A673 (cell line): ENCODE data around the gene SRSF7. TPM values are rescaled to one million over a fixed set of nuclear protein-coding genes. Genes with fewer than 3 reads are reported as not detected.
"Not testable (repeated sequence)": the region's sequence is repeated elsewhere in the genome, so short reads cannot be mapped to it uniquely, and the experiment has no call there.

ENCODE experiments used
- BruUV-seq: library from RNA; stranded (reverse); fragments of 400-500 nt; replicated peaks from 2 replicates; lab custom pipeline; 2021; lab: Mats Ljungman, UMichigan
- CTCF ChIA-PET: fragments of 300-600 bp; sonication (Branson Sonifier 250); formaldehyde crosslinking; loops from one replicate; lab custom pipeline; 2022; ENCODE audit warnings: antibody characterized with exemption; lab: Charles Lee
- POLR2A ChIA-PET: fragments of 300-600 bp; sonication (Branson Sonifier 250); formaldehyde crosslinking; loops from one replicate; lab custom pipeline; 2022; ENCODE audit warnings: antibody characterized with exemption; ENCODE audit not compliant: low non-redundant PET; lab: Charles Lee
- DNase-seq: peaks from one replicate; pipeline ENCODE4 v3.0.0-alpha.2; 2015; ENCODE audit warnings: low spot score
- H3K27ac ChIP-seq: fragments of 200-600 bp; sonication (generic); 2 replicates; pipeline ENCODE4 v1.5.1; 2016; ENCODE audit warnings: mixed run types, low read depth, mild to moderate bottlenecking, mixed read lengths, antibody characterized with exemption, low read length; ENCODE audit not compliant: poor library complexity, severe bottlenecking
- H3K27me3 ChIP-seq: fragments of 200-600 bp; sonication (generic); replicated peaks from 2 replicates; pipeline ENCODE4 v1.6.1; 2017; ENCODE audit warnings: mixed run types, low read depth, mild to moderate bottlenecking, mixed read lengths, antibody characterized with exemption, low read length; ENCODE audit not compliant: insufficient read depth, poor library complexity
- H3K36me3 ChIP-seq: fragments of 200-600 bp; sonication (generic); 2 replicates; pipeline ENCODE4 v1.6.1; 2016; ENCODE audit warnings: mixed run types, mild to moderate bottlenecking, mixed read lengths, antibody characterized with exemption, low read length; ENCODE audit not compliant: insufficient read depth, poor library complexity, severe bottlenecking
- H3K4me1 ChIP-seq: fragments of 200-600 bp; sonication (generic); 2 replicates; pipeline ENCODE4 v1.6.1; 2017; ENCODE audit warnings: mixed run types, mild to moderate bottlenecking, mixed read lengths, antibody characterized with exemption, low read length; ENCODE audit not compliant: insufficient read depth, poor library complexity, severe bottlenecking
- H3K4me3 ChIP-seq: fragments of 200-600 bp; sonication (generic); 2 replicates; pipeline ENCODE4 v1.5.1; 2016; ENCODE audit warnings: low read depth, mixed run types, mild to moderate bottlenecking, mixed read lengths, low read length; ENCODE audit not compliant: poor library complexity, severe bottlenecking
- H3K9me3 ChIP-seq: fragments of 200-600 bp; sonication (generic); 2 replicates; pipeline ENCODE4 v1.6.1; 2016; ENCODE audit warnings: mixed run types, low read depth, mild to moderate bottlenecking, mixed read lengths, antibody characterized with exemption, low read length; ENCODE audit not compliant: poor library complexity, severe bottlenecking
- CTCF ChIP-seq: fragments of 300-800, 200-600 bp; sonication (generic); conservative IDR thresholded peaks from 2 replicates; pipeline ENCODE4 v1.5.1; 2017; ENCODE audit warnings: low read depth, mild to moderate bottlenecking, antibody characterized with exemption, low read length, moderate library complexity, mixed read lengths
- EZH2 ChIP-seq: fragments of 200-600 bp; sonication (generic); IDR thresholded peaks from 2 replicates; pipeline ENCODE4 v1.6.1; 2017; ENCODE audit warnings: borderline replicate concordance, low read depth, mild to moderate bottlenecking, mixed read lengths, antibody characterized with exemption, low read length; ENCODE audit not compliant: poor library complexity, severe bottlenecking
- intact Hi-C: fragments of 100-400 bp; cut with micrococcal nuclease; formaldehyde crosslinking; loops from one replicate; pipeline ENCODE4 v1.10.0; 2022; ENCODE audit not compliant: unreplicated experiment
- total RNA-seq: library from RNA; stranded (reverse); gene quantifications from 2 replicates; pipeline ENCODE4 v1.2.3, GENCODE V29; 2021

The SRSF7 gene
- total RNA-seq, 1 experiment from 2014 or later = 355 TPM

GRCh38 chr2:38797250-38797676, 46.1 kb upstream of the SRSF7 start:
- no peaks in the 10 kb centered on the region for H3K36me3 ChIP-seq
- DNase-seq = no peak
- intact Hi-C loops = no loop called here
- ChIA-PET CTCF (no interaction called here), POLR2A (no interaction called here)
- no TSS peak for BruUV-seq
- H3K27me3 ChIP-seq = no peaks in the 10 kb centered on the region
- H3K4me1 ChIP-seq = no peaks in the 10 kb centered on the region
- no peak for TF ChIP-seq EZH2
- no peak for TF ChIP-seq CTCF
- no peak overlapping the region for H3K27ac ChIP-seq
- H3K4me3 ChIP-seq = no peak overlapping the region
- H3K9me3 ChIP-seq = no peaks in the 10 kb centered on the region

GRCh38 chr2:38795016-38795415, 43.9 kb upstream of the SRSF7 start:
- H3K4me3 ChIP-seq, DNase-seq, H3K36me3 ChIP-seq, BruUV-seq, H3K27ac ChIP-seq, H3K9me3 ChIP-seq, H3K27me3 ChIP-seq, H3K4me1 ChIP-seq, CTCF ChIA-PET, intact Hi-C loops: not testable (repeated sequence)
- POLR2A ChIA-PET = interaction anchor here (0.5 kb wide), 1 partner anchor 45 kb away, joined by 9 read pairs; no protein-coding TSS in a partner anchor

GRCh38 chr2:38794235-38794946, 43.2 kb upstream of the SRSF7 start:
- no peak for DNase-seq
- Histone ChIP-seq H3K36me3 (no peaks in the 10 kb centered on the region), H3K4me3 (no peak overlapping the region), H3K9me3 (no peaks in the 10 kb centered on the region), H3K4me1 (no peaks in the 10 kb centered on the region), H3K27me3 (no peaks in the 10 kb centered on the region), H3K27ac (no peak overlapping the region)
- no TSS peak for BruUV-seq
- no peak for TF ChIP-seq CTCF
- no peak for TF ChIP-seq EZH2
- POLR2A ChIA-PET = no interaction called here
- intact Hi-C loops = no loop called here
- CTCF ChIA-PET = no interaction called here

- H3K27ac ChIP-seq = no peak overlapping the region
- no peak overlapping the region for H3K4me3 ChIP-seq
- CTCF ChIA-PET = no interaction called here
- POLR2A ChIA-PET = no interaction called here
- intact Hi-C loops = no loop called here
- no peaks in the 10 kb centered on the region for H3K36me3 ChIP-seq
- no TSS peak for BruUV-seq
- peaks cover 3% of the 10 kb centered on the region for H3K4me1 ChIP-seq
- no peaks in the 10 kb centered on the region for H3K9me3 ChIP-seq
- TF ChIP-seq CTCF (no peak), EZH2 (no peak)
- no peaks in the 10 kb centered on the region for H3K27me3 ChIP-seq
- no peak for DNase-seq
Observed at GRCh38 chr2:38793511-38793910, 42.4 kb upstream of the SRSF7 start.
